Cardiac muscle cell (in vitro differentiated cells and primary cell): ENCODE results near the gene CSF3. TPM values are rescaled to one million over a fixed set of nuclear protein-coding genes. Genes with fewer than 3 reads are reported as not detected.
A peak's percentile ranks its signal among the peaks of the same experiment; 100 is the strongest.

Source experiments
- DNase-seq, 2 donors: peaks; one replicate each; pipeline versions ENCODE4 v3.0.0 to v3.0.0-alpha.2; 2010 to 2017; ENCODE audit warnings: low read depth in 1 of 2, low spot score in 1 of 2
- H3K27ac ChIP-seq: fragments of 200-600 bp; sonication (generic); 2 replicates; pipeline ENCODE4 v1.5.1; 2016
- H3K27me3 ChIP-seq: fragments of 200-600 bp; sonication (generic); 2 replicates; pipeline ENCODE4 v1.6.0; 2016; ENCODE audit warnings: control low read depth
- H3K36me3 ChIP-seq: fragments of 200-600 bp; sonication (generic); 2 replicates; pipeline ENCODE4 v1.5.1; 2016; ENCODE audit warnings: control low read depth
- H3K4me1 ChIP-seq: fragments of 200-600 bp; sonication (generic); 2 replicates; pipeline ENCODE4 v1.8.1; 2017; ENCODE audit warnings: low read depth, mild to moderate bottlenecking, mixed run types
- H3K4me3 ChIP-seq: fragments of 200-600 bp; sonication (generic); 2 replicates; pipeline ENCODE4 v1.5.1; 2016; ENCODE audit warnings: mild to moderate bottlenecking
- H3K9me3 ChIP-seq: fragments of 200-600 bp; sonication (generic); 2 replicates; pipeline ENCODE4 v1.5.1; 2017; ENCODE audit warnings: low read depth, mild to moderate bottlenecking, control low read depth
- CTCF ChIP-seq: IDR thresholded peaks from 2 replicates; pipeline ENCODE4 v1.5.1; 2012; ENCODE audit warnings: low read depth, mild to moderate bottlenecking, low read length
- polyA plus RNA-seq: library from polyadenylated mRNA; unstranded; fragments of >200 nt; fragmentation: Nextera tagmentation; extraction: Ambion mirVana; gene quantifications from 2 replicates; pipeline ENCODE4 v1.2.1, GENCODE V29; 2016
- total RNA-seq: library from RNA; depleted of rRNA; stranded (reverse); fragments of >200 nt; gene quantifications from 2 replicates; pipeline ENCODE4 v1.2.3, GENCODE V29; 2016

CSF3 gene
- total and polyA plus RNA-seq, 2 experiments from 2014 or later = not detected

GRCh38 chr17:40022961-40023541 lies 7.8 kb downstream of the CSF3 start:
- DNase-seq = no peak
- peaks cover 13% of the 10 kb centered on the region for H3K4me1 ChIP-seq
- peaks cover 29% of the 10 kb centered on the region for H3K36me3 ChIP-seq

GRCh38 chr17:40023590-40024292 lies 8.5 kb downstream of the CSF3 start:
- no peak overlapping the region for H3K27ac ChIP-seq
- peak in 1 of 2 donors; percentile 20 for DNase-seq
- no peak overlapping the region for H3K4me3 ChIP-seq
- no peaks in the 10 kb centered on the region for H3K27me3 ChIP-seq
- H3K4me1 ChIP-seq = peaks cover 6% of the 10 kb centered on the region
- H3K36me3 ChIP-seq = peaks cover 34% of the 10 kb centered on the region
- no peaks in the 10 kb centered on the region for H3K9me3 ChIP-seq
- TF ChIP-seq CTCF = no peak

More at GRCh38 chr17:40022961-40023541, 7.8 kb downstream of the CSF3 start:
- H3K4me3 ChIP-seq = no peak overlapping the region
- H3K9me3 ChIP-seq = no peaks in the 10 kb centered on the region
- H3K27me3 ChIP-seq = no peaks in the 10 kb centered on the region
- TF ChIP-seq CTCF = no peak
- no peak overlapping the region for H3K27ac ChIP-seq

GRCh38 chr17:40024901-40025300 lies 9.7 kb downstream of the CSF3 start:
- H3K27ac ChIP-seq = no peak overlapping the region
- no peak for DNase-seq

GRCh38 chr17:40025559-40025958 lies 10.3 kb downstream of the CSF3 start:
- H3K36me3 ChIP-seq = peaks cover 45% of the 10 kb centered on the region
- H3K27ac ChIP-seq = no peak overlapping the region
- no peaks in the 10 kb centered on the region for H3K27me3 ChIP-seq
- H3K9me3 ChIP-seq = no peaks in the 10 kb centered on the region
- no peak overlapping the region for H3K4me3 ChIP-seq
- TF ChIP-seq CTCF = no peak
- no peaks in the 10 kb centered on the region for H3K4me1 ChIP-seq
- DNase-seq = no peak

More at GRCh38 chr17:40024901-40025300, 9.7 kb downstream of the CSF3 start:
- no peaks in the 10 kb centered on the region for H3K4me1 ChIP-seq
- H3K4me3 ChIP-seq = no peak overlapping the region
- no peaks in the 10 kb centered on the region for H3K27me3 ChIP-seq
- TF ChIP-seq CTCF = no peak
- H3K9me3 ChIP-seq = no peaks in the 10 kb centered on the region
- H3K36me3 ChIP-seq = peaks cover 42% of the 10 kb centered on the region

- DNase-seq = no peak
- Histone ChIP-seq H3K4me3 (no peak overlapping the region), H3K36me3 (peaks cover 45% of the 10 kb centered on the region), H3K9me3 (no peaks in the 10 kb centered on the region), H3K27me3 (no peaks in the 10 kb centered on the region), H3K4me1 (no peaks in the 10 kb centered on the region), H3K27ac (no peak overlapping the region)
- TF ChIP-seq CTCF = no peak
Measured at GRCh38 chr17:40025991-40026815, 11.0 kb downstream of the CSF3 start.
